Progenitor cell of endocrine pancreas (in vitro differentiated cells): Measurements from ENCODE around the gene HIP1. TPM values are rescaled to one million over a fixed set of nuclear protein-coding genes. Genes with fewer than 3 reads are reported as not detected.

Experiments used
- total RNA-seq: library from RNA; stranded (reverse); gene quantifications from 2 replicates; pipeline ENCODE4 v1.2.1, GENCODE V29; 2021

The HIP1 gene
- total RNA-seq, 1 donor from 2014 or later: 66.6 TPM

Other genes starting within 250 kb of the HIP1 start
- gene SPDYE5, start 246.6 kb downstream of the HIP1 start, total RNA-seq: not detected in 2 replicates
- gene CCL26, start 33.3 kb upstream of the HIP1 start, total RNA-seq: not detected in 2 replicates
- not detected in 2 replicates for gene CCL24, start 74.9 kb upstream of the HIP1 start, total RNA-seq
- 62.9 and 64.6 TPM in 2 replicates for gene RHBDD2, start 140.1 kb upstream of the HIP1 start, total RNA-seq
- gene POR, start 176.2 kb upstream of the HIP1 start, total RNA-seq: 87.2 and 91.5 TPM in 2 replicates